GM19397 (cell line): ENCODE results near the gene SH3D21.

ENCODE experiments used
- ATAC-seq: cut with Tn5 transposase; IDR thresholded peaks from one replicate; pipeline ENCODE4 v1.9.1; 2021; ENCODE audit warnings: mild to moderate bottlenecking, moderate library complexity; ENCODE audit not compliant: unreplicated experiment

Gene SH3D21

DNA sequence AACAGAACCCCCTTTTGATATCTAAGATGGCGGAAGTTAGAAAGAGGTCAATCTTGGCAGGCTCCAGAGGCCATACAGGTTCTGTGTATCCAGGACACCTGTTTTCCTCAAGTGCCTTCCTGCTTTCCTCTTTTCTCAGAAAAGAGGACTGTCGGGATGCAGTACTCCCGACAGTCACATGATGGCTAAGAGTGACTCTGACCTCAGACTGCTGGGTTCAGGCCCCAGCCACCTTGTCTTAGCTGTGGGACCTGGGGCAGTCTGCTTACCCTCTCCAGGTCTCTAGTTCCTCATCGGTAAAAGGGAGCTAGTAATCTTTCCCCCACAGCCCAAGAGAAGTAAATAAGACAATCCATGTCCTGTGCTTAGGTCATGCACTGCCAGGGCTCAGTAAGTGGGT, 49.6 kb downstream of the SH3D21 start:
- no peak for ATAC-seq

DNA sequence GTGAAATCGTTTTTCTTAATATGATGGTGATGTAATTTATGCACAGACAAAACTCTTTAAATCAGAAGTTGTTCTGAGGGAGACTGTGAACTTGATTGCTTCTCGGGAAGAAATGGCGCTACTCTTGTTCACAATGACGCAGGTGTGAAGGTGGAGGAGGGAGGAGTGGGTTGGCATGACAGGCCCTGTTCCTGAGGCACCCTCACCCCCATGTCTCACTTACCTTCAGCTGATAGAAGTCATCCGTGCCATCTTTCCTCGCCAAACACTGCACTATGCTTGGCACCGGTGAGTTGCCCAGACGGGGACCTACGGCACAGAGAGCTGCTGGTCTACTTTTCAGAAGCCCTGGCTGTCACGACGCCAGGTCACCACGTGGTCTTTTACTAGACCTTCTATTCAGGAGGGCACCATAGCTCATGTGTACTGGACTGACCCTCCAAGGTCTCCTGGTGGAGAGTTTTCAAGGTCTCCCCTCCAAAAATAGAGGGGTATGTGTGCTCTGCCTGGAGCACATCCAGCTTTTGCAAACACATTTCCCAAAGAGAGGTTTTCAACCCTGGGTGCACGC, 52.4 kb downstream of the SH3D21 start:
- ATAC-seq = no peak

DNA sequence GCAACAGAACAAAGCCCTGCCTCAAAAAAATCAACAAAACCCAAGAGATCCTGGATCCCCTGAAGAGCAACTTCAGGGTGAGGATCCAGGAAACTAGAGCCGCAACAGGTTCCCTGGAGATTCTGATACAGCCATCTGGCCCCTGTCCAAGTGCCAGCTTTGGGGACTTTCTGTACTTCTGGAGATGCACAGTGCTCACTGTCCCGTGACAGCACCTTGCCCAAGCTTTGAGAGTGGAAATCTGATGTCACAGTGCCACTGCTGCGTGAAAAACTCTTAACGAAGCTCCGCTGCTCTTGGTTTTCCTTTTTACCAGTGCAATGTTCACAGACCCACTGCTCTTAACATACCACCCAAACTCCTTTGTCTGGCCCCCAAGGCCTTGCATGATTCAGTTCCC, 53.2 kb downstream of the SH3D21 start:
- ATAC-seq = no peak

DNA sequence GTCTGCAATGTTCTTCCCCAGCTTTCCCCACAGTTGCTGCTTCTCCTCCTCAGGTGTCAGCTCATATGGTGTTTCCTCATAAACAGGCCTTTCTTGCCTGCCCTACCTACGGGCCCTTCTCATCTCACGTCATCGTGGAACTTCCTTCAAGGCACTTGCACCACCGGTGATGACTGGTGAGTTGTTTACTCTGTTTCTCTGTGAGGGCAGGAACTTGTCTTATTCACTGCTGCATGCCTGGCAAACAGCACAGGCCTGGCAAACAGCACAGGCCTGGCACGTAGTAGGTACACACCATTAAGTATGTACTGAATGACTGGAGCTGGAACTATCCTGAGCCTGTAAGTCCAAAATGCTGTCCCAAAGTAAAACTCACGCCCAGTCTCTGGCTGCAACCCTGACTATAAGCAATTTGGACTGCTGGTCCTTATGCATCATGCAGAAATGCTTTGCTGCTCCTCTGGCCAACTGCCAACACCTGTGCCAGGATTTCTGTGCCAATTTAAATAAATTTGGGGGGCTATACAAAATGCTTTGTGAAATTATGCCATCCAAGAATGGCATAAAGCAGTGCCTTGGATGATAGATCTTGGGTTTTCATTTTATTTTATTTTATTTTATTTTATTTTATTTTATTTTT, 53.9 kb downstream of the SH3D21 start:
- ATAC-seq = no peak

DNA sequence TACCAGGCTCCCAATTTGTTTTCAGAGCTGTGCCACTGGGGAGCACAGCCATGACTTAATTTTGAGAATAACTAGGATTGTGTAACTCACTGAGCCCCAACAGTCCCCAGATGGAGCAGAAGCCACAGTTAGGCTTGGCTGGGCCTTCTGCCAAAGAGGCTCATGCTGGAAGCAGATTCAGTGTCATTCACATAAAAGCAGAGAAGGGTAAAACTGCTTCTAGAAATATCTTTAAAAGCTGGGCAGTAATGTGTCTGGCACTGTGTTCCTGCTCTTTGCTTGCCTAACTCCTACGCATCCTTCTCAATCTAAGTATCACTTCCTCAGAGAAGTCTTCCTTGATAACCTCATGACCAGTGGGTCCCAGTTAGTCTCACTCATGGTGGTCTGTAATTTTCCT, 59.2 kb downstream of the SH3D21 start:
- no peak for ATAC-seq

DNA sequence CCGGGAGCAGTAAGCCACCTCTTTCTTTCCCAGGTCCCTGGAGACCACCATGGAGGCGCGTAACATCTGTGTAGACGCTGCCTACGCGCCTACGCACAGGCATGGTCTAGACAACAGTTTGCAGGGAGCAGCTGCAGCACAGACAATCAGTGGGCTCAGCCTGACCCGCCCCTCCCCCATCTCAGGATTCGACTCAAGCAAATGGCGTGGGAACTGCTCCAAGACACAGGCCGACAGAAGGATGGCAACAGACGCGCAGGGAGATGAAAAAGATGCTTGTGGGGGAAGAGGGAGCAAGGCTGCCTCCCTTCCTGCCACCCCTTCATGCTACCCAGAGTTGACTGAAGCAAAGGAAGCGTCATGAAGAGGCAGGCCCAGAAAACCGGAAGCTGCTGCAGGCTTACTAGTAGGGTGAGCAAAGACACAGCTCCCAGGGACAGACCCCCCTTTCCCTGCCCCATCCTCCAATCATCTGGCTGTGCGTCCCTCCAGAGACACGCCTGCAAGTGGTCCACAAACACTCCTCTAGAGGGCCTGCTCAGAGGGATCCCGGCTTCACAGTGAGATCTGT, 60.0 kb downstream of the SH3D21 start:
- ATAC-seq = no peak

DNA sequence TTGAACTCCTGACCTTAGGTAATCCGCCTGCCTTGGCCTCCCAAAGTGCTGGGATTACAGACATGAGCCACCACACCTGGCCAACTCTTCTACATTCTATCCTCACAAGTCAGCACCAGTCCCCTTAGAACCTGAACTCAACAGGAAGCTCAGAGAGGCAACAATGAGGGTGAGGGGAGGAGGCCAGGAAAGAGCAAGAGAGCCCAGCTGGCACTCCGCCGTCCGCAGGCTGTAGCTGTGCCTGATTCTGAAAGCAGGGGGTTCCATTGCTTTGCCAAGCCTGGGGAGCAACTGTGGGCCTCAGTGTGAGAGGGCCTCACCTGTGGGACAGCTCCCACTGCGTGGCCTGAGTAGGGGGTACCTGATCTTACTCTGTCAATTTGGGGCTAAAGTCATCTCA, 60.9 kb downstream of the SH3D21 start:
- ATAC-seq = no peak

DNA sequence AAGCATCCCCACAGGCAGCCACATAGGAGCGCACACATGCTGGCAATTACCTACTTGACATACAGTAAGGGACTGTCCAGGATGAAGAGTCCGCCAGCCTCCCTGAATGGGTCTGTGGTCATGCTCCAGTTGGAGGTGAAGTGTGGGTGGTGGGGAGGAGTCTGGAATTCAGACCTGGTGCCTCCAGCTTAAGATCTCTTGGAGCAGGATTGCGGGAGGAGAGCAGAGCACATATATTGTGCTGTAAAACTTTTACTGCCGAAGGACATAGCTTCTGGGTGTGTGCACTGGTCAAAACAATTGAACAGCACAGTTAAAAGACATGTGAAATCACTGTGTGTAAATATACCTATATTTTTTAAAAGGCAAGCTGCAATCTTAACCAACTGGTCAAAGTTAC, 61.6 kb downstream of the SH3D21 start:
- no peak for ATAC-seq

DNA sequence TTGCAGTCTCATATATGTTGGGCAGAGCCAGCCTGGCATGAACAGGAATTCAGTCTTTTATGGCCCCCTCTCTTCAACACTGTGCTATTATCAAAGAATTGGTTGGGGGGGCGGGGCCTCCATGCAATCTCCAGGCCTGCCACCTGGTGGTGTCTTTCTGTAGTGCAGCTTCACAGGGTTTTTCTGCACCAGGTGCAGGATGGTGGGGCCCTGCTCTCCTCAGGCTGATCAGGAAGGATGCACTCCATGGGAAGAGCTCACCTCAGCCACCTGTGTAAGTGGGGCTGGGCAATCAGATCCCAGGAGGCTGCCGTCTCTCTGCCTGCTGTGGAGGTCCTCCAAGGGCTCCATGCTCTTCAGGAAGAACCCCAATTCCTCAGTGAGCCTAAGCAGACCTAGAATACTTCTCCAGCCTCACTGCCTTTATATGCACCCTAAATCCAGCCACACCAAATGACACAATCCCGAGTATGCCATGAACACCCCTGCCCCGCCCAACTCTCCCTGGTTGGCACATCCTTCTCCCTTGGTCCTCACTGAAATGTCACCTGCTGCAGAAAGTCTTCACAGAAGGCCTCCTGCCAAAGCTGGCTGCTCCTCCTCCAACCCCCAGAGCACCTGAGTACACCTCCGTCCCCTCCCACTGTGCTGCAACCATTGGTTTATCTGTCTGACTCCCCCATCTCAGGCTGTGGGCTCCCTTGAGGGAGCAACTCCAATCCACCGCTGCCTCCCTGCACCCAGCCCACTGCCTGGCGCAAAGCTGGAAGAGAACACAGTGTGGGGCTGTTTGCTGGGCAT, 63.1 kb downstream of the SH3D21 start:
- ATAC-seq = no peak
